HG02588 (cell line): ENCODE data around the gene OAF.

ENCODE experiments used
- ATAC-seq: cut with Tn5 transposase; IDR thresholded peaks from one replicate; pipeline ENCODE4 v1.9.1; 2021; ENCODE audit warnings: mild to moderate bottlenecking, moderate library complexity; ENCODE audit not compliant: unreplicated experiment

OAF gene

GRCh38 chr11:120220747-120221037, 9.9 kb downstream of the OAF start:
- ATAC-seq = no peak

DNA sequence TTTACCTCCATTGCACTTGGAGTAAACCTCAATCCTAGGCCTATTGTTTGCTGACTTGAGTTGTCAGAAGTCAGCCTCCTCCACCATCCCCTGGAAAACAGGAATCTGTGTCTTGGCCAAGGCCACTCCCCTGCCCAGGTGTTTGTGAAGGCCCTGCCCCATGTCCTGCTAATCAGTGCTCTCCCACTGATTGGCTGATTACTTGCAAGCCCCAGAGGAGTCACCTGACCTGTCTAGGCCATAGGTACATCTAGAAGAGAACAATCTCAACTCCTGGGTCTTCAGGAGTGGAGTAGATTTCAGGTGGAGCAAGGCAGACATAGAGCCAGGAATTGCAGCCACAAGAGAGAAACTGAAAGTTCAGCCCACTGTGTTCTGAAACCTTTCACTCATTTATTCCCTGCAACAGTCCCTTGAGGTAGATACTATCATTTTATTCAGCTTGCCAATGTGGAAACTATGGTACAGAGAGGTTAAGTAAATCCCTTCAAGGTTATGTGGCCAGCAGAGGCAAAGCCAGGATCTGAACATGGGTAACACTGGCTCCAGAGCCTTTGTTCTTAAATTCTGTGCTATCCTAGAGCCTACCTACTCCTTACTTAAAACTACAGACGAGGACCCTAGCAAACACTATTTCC, 10.4 kb downstream of the OAF start:
- no peak for ATAC-seq

- no peak for ATAC-seq
Observed at GRCh38 chr11:120222916-120223315, 12.1 kb downstream of the OAF start.

DNA sequence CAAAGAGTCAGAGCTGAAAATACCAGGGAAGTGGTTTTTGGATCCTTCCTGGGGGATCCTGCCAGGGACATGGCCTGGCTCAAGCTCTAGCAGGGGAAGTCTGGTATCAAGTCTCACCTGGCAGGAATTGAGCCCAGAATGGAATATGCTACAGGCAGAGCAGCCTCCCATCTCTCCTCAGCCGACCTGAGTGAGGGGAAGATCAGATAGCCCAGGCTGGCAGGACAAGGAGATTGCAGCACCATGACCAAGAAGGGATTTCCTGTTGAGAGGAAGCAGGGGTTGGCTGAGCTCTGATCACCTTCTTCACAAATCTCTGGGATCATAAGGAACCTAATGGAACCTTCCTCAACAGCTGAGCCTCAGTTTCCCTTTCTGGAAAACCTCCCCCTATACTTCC, 13.0 kb downstream of the OAF start:
- no peak for ATAC-seq

DNA sequence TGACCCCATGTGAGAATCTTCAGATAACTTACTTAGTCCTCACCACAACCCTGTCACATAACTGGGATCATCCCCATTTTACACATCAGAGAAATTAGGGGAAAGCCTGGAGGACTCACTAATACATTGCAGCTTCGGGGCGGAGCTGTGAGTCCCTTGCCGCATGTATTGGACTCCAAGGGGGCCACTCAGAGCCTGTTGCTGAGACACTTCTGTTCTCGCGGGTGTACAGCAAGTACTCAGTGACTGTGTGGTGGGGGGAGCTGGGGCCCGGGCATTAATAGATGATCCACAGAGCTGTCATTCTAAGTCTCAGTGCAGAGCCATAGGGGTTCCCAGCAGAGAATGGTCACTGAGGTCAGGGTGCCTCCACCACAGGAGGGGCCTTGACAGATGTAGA, 13.5 kb downstream of the OAF start:
- no peak for ATAC-seq

DNA sequence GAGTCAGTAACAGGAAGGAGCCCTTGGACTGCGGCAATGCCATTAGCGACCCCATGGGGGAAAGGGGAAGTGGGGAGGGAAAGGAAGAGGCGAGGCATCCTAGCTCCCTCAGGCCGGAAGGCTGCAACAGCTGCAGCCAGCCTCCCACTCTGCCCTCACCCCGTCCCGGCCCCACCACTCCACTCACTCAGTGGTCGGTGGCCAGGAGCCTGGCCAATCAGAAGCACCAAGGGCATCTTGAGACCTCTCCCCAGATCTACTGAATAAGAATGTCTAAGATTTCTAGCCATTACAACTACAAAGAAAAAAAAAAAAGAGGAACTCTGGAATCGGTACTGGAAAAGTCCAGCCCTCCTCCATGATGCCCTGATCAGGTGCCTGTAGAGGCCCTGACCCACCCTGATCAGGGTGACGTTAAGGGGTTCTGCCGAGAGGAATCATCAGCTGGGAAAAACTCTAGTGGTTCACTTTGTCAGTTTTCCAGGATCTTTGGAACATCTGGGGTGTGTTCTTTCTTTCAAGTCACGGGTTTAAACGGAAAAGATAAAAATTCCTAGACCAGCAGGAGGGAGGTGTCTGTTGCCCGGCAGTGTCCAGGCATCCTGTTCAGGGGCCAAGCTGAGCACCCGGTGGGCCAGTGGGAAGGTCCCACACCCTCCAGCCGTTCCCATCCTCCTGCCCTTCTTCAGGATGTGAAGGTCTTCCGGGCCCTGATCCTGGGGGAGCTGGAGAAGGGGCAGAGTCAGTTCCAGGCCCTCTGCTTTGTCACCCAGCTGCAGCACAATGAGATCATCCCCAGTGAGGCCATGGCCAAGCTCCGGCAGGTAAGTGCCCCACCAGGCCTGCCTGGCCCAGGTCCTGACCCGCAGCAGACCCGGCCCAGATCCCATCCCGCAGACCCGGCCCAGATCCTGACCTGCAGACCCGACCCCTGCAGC, 14.4 kb downstream of the OAF start:
- no peak for ATAC-seq

DNA sequence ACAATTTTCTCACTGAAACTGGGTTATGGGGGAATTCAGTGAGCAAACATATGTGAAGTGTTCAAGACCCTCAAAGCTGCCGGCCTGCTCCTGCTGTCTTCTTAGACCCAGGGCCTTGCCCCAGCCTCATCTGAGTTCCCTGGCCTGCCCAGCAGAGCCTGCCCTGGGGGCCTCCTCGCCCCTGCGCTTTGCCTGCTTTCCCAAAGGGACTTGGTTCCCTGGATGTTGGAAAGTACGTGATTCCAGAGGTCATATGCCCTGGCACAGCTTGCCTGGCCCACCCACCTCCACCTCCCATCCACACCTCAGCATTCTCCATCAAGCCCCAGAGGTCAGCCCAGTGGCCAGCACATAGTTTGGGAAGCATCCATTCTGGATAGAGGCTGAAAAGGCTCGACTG, 15.4 kb downstream of the OAF start:
- ATAC-seq = no peak

DNA sequence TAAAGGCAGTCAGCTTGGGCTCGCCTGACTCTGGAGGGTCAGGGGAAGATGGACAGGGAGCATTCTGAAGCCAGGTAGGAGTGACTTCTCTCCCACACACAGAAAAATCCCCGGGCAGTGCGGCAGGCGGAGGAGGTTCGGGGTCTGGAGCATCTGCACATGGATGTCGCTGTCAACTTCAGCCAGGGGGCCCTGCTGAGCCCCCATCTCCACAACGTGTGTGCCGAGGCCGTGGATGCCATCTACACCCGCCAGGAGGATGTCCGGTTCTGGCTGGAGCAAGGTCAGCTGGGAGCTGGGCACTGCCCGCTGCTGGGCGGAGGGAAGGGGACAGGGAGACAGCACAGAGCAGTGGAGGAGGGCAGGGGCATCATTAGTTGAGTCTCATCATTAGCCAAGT, 15.9 kb downstream of the OAF start:
- ATAC-seq = no peak

DNA sequence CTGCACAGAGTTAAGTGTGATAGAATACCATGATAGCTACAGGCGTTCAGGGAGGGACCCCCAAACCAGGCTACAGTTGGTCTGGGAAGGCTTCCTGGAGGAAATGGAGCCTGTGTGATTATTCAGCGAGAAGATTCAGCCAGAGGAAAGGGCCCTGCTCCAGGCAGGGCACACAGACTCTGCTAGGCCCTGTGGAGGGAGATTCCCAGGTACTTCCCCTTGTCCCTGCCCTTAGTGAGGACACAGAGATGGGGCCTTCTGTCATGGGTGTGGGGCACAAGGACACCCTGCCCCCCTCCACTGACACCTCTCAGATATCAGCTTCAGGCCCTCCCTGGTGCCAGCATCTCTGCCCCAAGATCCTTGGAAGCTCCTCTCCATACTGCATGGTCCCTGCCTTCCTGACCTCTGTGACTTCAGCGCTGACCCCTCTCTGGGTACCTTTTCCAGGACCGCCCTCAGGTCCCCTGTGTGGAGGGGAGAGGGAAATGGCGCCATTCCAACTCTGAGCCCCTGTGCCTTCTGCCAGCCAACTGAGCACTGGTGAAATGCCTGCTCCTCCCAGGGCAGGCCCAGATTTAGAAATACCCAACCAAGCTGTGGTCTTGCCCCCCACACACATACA, 16.5 kb downstream of the OAF start:
- no peak for ATAC-seq

GRCh38 chr11:120228794-120229384, 18.1 kb downstream of the OAF start:
- ATAC-seq = no peak

- ATAC-seq = no peak
Observed at GRCh38 chr11:120229451-120230424, 18.9 kb downstream of the OAF start.

DNA sequence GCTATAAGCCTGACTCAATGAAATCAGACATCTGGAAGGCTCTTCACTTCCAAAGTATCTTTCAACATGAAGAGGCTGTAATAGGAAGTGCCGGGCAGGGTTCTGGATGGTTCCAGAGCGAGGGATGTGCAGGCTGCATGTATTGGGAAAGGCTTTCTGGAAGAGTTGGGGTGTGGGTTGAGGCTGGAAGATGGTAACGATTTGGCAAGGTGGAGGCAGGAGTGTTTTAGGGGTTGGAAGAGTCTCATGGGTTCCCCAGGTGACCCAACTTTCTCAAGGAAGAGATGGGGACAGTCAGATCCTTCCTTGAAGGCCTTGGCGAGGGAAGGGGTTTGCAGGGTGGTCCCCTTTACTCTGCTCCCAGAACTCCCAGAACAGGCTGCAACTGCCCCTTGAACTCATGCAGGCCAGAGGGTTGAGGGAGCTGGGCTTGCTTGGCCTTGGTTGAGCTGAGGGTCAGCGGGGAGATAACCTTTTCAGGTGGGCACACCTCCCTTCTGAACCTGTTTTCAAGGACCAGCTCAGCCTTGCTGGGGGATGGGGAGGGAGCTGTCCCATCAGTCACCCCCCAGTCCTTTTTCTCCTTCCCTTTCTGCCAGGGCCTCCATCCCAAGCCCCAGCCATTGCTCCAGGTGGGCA, 19.7 kb downstream of the OAF start:
- no peak for ATAC-seq

DNA sequence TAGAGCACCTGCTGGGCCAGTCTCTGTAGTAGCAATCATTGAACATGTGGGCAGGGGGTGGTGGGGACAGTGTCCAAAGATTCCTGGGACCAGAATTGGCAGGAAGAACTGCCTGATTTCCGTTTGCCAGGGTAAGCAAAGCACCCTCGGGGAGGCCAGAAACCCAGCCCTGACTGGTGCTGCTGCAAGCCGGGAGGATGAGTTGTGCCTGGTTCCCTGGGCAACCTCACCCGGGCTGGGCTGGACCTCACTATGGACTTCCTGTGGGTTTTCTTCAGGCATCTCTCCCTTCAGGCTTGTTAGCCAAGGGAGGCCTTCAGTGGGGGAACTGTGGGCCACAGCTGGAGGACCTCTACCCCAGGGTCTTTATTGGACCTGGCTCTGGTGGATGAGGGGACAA, 21.1 kb downstream of the OAF start:
- no peak for ATAC-seq

GRCh38 chr11:120233207-120233803, 22.5 kb downstream of the OAF start:
- no peak for ATAC-seq

DNA sequence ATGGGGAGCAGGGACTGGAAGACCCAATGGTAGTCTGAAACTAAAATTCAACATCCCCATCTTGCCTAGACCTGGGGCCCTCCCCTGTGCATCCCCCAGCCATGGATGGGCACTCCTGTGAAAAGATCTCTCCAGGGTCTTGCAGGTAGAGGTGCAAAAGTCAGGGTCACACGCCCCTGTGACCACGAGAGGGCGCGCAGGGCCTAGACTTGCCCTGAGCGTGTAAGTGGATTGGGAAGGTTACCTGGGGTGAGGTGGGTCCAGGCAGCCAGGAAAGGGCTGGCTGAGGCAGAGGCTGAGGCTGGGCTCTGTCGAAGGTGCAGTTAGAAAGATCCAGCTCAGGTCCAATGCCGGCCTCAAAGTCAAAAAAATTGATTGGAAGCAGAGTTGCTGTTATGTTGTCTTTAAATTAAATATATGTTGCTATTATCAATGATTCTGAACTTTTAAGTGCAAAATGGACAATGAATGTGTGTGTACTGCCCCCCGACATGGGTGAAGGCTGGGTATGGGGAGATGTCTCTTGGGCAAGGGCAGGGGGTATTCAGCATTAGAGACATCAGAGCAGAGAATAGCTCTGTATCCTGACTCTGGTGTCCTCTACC, 24.3 kb downstream of the OAF start:
- no peak for ATAC-seq

- ATAC-seq = no peak
Observed at GRCh38 chr11:120236169-120237107, 25.6 kb downstream of the OAF start.

GRCh38 chr11:120238968-120239620, 28.3 kb downstream of the OAF start:
- ATAC-seq = no peak
